ENCODE data around the gene SATB2. TPM values are rescaled to one million over a fixed set of nuclear protein-coding genes. Genes with fewer than 3 reads are reported as not detected.

SATB2 gene
- total RNA-seq, 1 experiment from 2014 or later = 13.8 TPM

DNA sequence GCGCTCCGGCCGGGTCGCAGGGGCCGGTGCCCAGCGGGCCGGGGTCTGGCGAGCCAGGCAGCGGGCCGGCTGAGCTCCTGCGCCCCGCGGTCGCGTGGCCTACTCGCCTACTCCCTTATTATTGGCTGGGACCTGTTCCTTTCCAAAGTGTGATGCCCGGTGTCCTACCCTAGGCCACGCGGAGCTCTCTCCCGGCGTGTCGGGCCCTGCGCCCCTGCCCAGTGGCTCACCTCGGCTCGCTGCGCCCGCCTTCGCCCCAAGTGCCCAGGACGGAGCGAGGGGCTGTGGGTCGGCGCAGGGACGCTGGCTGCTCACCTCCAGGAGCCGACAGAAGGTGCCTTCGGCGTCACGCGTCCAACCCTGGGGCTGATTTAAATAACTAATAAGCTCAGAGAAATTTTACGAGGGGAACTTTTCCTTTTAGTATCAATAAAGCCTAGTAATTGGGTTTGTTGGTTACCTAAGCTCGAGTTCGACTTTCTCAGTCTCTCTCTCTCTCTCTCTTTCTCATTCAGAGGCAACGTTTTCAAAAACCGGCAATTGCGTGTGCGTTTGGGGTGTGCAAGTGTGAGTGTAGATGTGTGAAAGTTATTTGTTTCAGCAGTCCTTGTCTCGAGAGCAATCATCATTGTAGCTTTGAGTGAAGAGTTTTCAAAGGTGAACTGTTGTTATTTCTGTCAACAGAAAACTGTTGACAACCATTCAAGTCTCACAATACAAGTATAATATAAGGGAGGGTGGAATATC, 7.0 kb upstream of the SATB2 start:
- ChIA-PET CTCF (interaction anchor here (0.6 to 1.8 kb wide), 2 partner anchors 8 to 24 kb away, joined by 3 to 4 read pairs; no protein-coding TSS in a partner anchor), RAD21 (ENCODE audit: low non-redundant PET in 1 of 2, low total read pairs in 2 of 2, uncharacterized antibody in 2 of 2, unreplicated experiment in 2 of 2) (no interaction called here), POLR2A (no interaction called here)
- no peaks in the 10 kb centered on the region; the same call in 1 of the 2 replicates for H3K79me2 ChIP-seq (ENCODE audit: insufficient read depth, low read length)
- no peaks in the 10 kb centered on the region for H3K9me3 ChIP-seq (ENCODE audit: control insufficient read depth in 1 of 2, insufficient read depth in 1 of 2, low read depth in 1 of 2, low read length in 2 of 2)
- H3K9ac ChIP-seq (ENCODE audit: low read length) = no peak overlapping the region
- TF ChIP-seq, protein P1, sequence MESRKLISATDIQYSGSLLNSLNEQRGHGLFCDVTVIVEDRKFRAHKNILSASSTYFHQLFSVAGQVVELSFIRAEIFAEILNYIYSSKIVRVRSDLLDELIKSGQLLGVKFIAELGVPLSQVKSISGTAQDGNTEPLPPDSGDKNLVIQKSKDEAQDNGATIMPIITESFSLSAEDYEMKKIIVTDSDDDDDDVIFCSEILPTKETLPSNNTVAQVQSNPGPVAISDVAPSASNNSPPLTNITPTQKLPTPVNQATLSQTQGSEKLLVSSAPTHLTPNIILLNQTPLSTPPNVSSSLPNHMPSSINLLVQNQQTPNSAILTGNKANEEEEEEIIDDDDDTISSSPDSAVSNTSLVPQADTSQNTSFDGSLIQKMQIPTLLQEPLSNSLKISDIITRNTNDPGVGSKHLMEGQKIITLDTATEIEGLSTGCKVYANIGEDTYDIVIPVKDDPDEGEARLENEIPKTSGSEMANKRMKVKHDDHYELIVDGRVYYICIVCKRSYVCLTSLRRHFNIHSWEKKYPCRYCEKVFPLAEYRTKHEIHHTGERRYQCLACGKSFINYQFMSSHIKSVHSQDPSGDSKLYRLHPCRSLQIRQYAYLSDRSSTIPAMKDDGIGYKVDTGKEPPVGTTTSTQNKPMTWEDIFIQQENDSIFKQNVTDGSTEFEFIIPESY (IDR thresholded peaks at IDR 0.05; ENCODE audit: extremely low read depth, insufficient replicate concordance, low read length) = no peak
- TF ChIP-seq, protein P2, sequence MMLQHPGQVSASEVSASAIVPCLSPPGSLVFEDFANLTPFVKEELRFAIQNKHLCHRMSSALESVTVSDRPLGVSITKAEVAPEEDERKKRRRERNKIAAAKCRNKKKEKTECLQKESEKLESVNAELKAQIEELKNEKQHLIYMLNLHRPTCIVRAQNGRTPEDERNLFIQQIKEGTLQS (IDR thresholded peaks at IDR 0.05) = no peak
- no peak for TF ChIP-seq JUND (IDR thresholded peaks at IDR 0.05)
- TF ChIP-seq SRF (IDR thresholded peaks at IDR 0.05; ENCODE audit: low read depth) = no peak
- TF ChIP-seq RAD21 (IDR thresholded peaks at IDR 0.05; ENCODE audit: low read depth) = no peak
- TF ChIP-seq SP1 (IDR thresholded peaks at IDR 0.05; ENCODE audit: low read depth) = no peak
- TF ChIP-seq ELF1 (IDR thresholded peaks at IDR 0.05; ENCODE audit: borderline replicate concordance, low read depth) = no peak
- no peak for TF ChIP-seq YY1 (IDR thresholded peaks at IDR 0.05; ENCODE audit: extremely low read depth, insufficient replicate concordance, low read depth, low read length)
- TF ChIP-seq CBX3 (IDR thresholded peaks at IDR 0.05; ENCODE audit: low read depth) = no peak
- TF ChIP-seq, protein P3, sequence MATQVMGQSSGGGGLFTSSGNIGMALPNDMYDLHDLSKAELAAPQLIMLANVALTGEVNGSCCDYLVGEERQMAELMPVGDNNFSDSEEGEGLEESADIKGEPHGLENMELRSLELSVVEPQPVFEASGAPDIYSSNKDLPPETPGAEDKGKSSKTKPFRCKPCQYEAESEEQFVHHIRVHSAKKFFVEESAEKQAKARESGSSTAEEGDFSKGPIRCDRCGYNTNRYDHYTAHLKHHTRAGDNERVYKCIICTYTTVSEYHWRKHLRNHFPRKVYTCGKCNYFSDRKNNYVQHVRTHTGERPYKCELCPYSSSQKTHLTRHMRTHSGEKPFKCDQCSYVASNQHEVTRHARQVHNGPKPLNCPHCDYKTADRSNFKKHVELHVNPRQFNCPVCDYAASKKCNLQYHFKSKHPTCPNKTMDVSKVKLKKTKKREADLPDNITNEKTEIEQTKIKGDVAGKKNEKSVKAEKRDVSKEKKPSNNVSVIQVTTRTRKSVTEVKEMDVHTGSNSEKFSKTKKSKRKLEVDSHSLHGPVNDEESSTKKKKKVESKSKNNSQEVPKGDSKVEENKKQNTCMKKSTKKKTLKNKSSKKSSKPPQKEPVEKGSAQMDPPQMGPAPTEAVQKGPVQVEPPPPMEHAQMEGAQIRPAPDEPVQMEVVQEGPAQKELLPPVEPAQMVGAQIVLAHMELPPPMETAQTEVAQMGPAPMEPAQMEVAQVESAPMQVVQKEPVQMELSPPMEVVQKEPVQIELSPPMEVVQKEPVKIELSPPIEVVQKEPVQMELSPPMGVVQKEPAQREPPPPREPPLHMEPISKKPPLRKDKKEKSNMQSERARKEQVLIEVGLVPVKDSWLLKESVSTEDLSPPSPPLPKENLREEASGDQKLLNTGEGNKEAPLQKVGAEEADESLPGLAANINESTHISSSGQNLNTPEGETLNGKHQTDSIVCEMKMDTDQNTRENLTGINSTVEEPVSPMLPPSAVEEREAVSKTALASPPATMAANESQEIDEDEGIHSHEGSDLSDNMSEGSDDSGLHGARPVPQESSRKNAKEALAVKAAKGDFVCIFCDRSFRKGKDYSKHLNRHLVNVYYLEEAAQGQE (IDR thresholded peaks at IDR 0.05; ENCODE audit: low read depth) = no peak
- TF ChIP-seq CEBPB (IDR thresholded peaks at IDR 0.05; ENCODE audit: low read depth) = no peak
- TF ChIP-seq ZNF274 (IDR thresholded peaks at IDR 0.05; ENCODE audit: low read depth, low read length) = no peak
- TF ChIP-seq SIN3A (IDR thresholded peaks at IDR 0.05; ENCODE audit: low read depth) = no peak
- TF ChIP-seq POLR2AphosphoS5 (IDR thresholded peaks at IDR 0.05; ENCODE audit: low read depth, low read length) = no peak
- TF ChIP-seq, protein P4, sequence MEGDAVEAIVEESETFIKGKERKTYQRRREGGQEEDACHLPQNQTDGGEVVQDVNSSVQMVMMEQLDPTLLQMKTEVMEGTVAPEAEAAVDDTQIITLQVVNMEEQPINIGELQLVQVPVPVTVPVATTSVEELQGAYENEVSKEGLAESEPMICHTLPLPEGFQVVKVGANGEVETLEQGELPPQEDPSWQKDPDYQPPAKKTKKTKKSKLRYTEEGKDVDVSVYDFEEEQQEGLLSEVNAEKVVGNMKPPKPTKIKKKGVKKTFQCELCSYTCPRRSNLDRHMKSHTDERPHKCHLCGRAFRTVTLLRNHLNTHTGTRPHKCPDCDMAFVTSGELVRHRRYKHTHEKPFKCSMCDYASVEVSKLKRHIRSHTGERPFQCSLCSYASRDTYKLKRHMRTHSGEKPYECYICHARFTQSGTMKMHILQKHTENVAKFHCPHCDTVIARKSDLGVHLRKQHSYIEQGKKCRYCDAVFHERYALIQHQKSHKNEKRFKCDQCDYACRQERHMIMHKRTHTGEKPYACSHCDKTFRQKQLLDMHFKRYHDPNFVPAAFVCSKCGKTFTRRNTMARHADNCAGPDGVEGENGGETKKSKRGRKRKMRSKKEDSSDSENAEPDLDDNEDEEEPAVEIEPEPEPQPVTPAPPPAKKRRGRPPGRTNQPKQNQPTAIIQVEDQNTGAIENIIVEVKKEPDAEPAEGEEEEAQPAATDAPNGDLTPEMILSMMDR (IDR thresholded peaks at IDR 0.05 in 2 of 3, conservative IDR thresholded peaks at IDR 0.05 in 1 of 3; ENCODE audit: borderline replicate concordance in 1 of 3, insufficient read depth in 1 of 3, low read depth in 2 of 3, low read length in 2 of 3) = no peak
- no peaks in the 10 kb centered on the region for H3K27me3 ChIP-seq (ENCODE audit: insufficient read depth, low read length)
- no TSS peak for BruUV-seq (replicated peaks)
- H3K4me3 ChIP-seq (replicated peaks in 1 of 2; ENCODE audit: low read depth in 1 of 2, low read length in 2 of 2) = no peak overlapping the region
- DNase-seq (ENCODE audit: low read depth, low spot score) (no peak), ATAC-seq (no peak)
- H2AFZ ChIP-seq (ENCODE audit: low read depth, low read length, poor library complexity, severe bottlenecking) = no peak overlapping the region
- H4K20me1 ChIP-seq (ENCODE audit: insufficient read depth) = no peaks in the 10 kb centered on the region
- H3K36me3 ChIP-seq (ENCODE audit: control insufficient read depth in 1 of 2, insufficient read depth in 2 of 2, low read length in 2 of 2) = no peaks in the 10 kb centered on the region
- peaks cover 5 to 19% of the 10 kb centered on the region in 2 experiments; a peak in 3 of 4 replicates for H3K4me1 ChIP-seq (ENCODE audit: control insufficient read depth in 1 of 2, insufficient read depth in 2 of 2, low read length in 2 of 2)
- no peak overlapping the region for H3K4me2 ChIP-seq (ENCODE audit: low read length)
- intact Hi-C loops (cut with micrococcal nuclease) = no loop called here
- no peaks in the 10 kb centered on the region for H3K9me2 ChIP-seq (ENCODE audit: insufficient read depth)
- no peak overlapping the region for H3K27ac ChIP-seq (ENCODE audit: low read depth, low read length)

All from HCT116 (cell line).